Effector memory CD8-positive, alpha-beta T cell (primary cell): ENCODE measurements around the gene PTGR3.
A peak's percentile ranks its signal among the peaks of the same experiment; 100 is the strongest.

ENCODE experiments used
- ATAC-seq: fragments of 150-1000 bp; cut with Tn5 transposase; replicated peaks from 2 replicates; pipeline ENCODE4 v1.10.0; 2021; ENCODE audit warnings: mild to moderate bottlenecking, moderate library complexity
- DNase-seq, 3 experiments: peaks; one replicate each; pipeline ENCODE4 v3.0.0; 2021
- H3K27ac Mint-ChIP-seq, 2 donors: one replicate each; pipeline ENCODE4 v1.8.0; 2022; ENCODE audit warnings: mild to moderate bottlenecking in 2 of 2, mixed read lengths in 2 of 2, moderate library complexity in 2 of 2
- H3K27me3 Mint-ChIP-seq, 2 donors: one replicate each; pipeline ENCODE4 v1.8.0; 2022; ENCODE audit warnings: mixed read lengths in 2 of 2
- H3K36me3 Mint-ChIP-seq: one replicate; pipeline ENCODE4 v1.8.0; 2022; ENCODE audit warnings: mild to moderate bottlenecking, moderate library complexity, mixed read lengths; ENCODE audit not compliant: insufficient read depth
- H3K4me1 Mint-ChIP-seq, 2 donors: one replicate each; pipeline ENCODE4 v1.8.0; 2022; ENCODE audit warnings: low read depth in 2 of 2, mixed read lengths in 2 of 2
- H3K4me3 Mint-ChIP-seq, 2 donors: one replicate each; pipeline ENCODE4 v1.8.0; 2022; ENCODE audit warnings: mild to moderate bottlenecking in 2 of 2, mixed read lengths in 2 of 2, moderate library complexity in 2 of 2
- H3K9me3 Mint-ChIP-seq, 2 donors: one replicate each; pipeline ENCODE4 v1.8.0; 2022; ENCODE audit warnings: mixed read lengths in 2 of 2

Gene PTGR3

DNA sequence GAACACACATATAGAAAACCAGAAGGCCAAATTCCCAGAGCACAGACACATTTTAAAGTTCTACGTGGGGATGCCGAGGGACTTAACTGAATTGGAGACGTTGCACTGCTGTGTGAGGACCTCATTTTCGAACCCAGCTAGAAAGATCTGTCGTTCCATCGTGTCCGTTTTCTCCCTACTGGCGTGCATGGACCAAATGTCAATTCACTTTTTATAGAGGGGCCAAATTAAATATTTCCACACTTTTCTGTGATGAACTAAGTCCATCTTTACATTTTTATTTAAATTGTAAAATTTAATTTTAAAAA is 966 bp upstream of the PTGR3 start:
- ATAC-seq (no peak), DNase-seq (no peak)
- Mint-ChIP-seq H3K27ac (peak overlapping the region; percentile 98 to 99), H3K4me3 (peak overlapping the region; percentile 100), H3K27me3 (no peaks in the 10 kb centered on the region), H3K9me3 (no peaks in the 10 kb centered on the region), H3K36me3 (peaks cover 33% of the 10 kb centered on the region), H3K4me1 (peaks cover 48 to 71% of the 10 kb centered on the region in 2 donors)

- Mint-ChIP-seq H3K27ac (peak overlapping the region; percentile 98 to 99), H3K4me1 (peaks cover 43 to 63% of the 10 kb centered on the region in 2 donors)
Measured at GRCh38 chr18:75208836-75209128, 157 bp downstream of the PTGR3 start.

GRCh38 chr18:75208155-75208835 is 644 bp downstream of the PTGR3 start:
- peak overlapping the region; percentile 92 to 99 for H3K27ac Mint-ChIP-seq
- DNase-seq: peak in 2 of 3 experiments; percentile 23 to 29
- no peaks in the 10 kb centered on the region for H3K27me3 Mint-ChIP-seq
- H3K4me1 Mint-ChIP-seq: peaks cover 43 to 62% of the 10 kb centered on the region in 2 donors
- no peaks in the 10 kb centered on the region for H3K9me3 Mint-ChIP-seq
- H3K36me3 Mint-ChIP-seq: peaks cover 35% of the 10 kb centered on the region
- peak overlapping the region; percentile 99 to 100 for H3K4me3 Mint-ChIP-seq
- ATAC-seq: peak; percentile 5

More at GRCh38 chr18:75208836-75209128, 157 bp downstream of the PTGR3 start:
- ATAC-seq (no peak), DNase-seq (no peak)
- no peaks in the 10 kb centered on the region for H3K9me3 Mint-ChIP-seq
- H3K27me3 Mint-ChIP-seq: no peaks in the 10 kb centered on the region
- peak overlapping the region; percentile 100 for H3K4me3 Mint-ChIP-seq
- peaks cover 35% of the 10 kb centered on the region for H3K36me3 Mint-ChIP-seq

DNA sequence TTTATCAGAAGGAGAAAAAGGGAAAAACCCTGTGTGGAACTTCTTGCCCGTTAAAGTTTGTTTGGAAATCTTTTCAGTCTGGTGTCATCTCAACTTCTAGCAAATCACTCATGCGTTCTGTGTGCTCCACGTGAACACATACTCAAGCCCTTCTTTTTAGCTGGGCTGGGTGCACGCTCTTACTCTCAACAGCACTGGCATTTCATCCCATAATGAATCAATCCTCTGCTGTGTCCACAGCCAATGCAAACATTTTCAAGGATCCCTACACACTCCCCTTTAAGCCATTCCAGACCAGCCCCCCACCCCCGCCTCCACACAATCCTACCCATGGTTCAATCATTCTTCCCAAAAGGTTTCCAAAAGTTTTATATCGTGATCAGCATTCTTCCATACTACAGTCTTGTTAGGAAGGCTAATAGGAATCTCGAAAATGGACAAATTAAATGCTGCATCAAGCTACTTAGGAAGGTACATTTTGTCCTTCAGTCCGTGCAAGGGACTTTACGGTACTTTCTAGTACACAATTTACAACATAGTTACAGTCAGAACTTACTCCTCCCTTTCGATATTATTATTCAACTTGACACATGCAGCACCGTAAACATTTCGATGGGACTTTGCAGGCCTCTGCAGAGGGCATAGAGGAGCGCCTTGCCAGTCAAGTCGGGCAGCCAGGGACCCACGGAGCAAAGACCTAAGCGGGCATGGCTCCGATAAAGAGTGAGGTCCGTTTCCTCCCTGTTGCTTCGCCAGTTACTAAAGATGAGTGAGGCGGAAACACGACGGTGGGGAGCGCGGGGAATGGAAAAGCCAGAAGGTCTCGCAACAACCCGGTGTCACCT is 1.4 kb downstream of the PTGR3 start:
- peak overlapping the region; percentile 99 to 100 for H3K4me3 Mint-ChIP-seq
- H3K9me3 Mint-ChIP-seq: no peaks in the 10 kb centered on the region
- no peak for ATAC-seq
- peaks cover 35% of the 10 kb centered on the region for H3K36me3 Mint-ChIP-seq
- peak overlapping the region; percentile 92 to 99 for H3K27ac Mint-ChIP-seq
- DNase-seq: no peak
- no peaks in the 10 kb centered on the region for H3K27me3 Mint-ChIP-seq
- H3K4me1 Mint-ChIP-seq: peaks cover 35 to 62% of the 10 kb centered on the region in 2 donors

DNA sequence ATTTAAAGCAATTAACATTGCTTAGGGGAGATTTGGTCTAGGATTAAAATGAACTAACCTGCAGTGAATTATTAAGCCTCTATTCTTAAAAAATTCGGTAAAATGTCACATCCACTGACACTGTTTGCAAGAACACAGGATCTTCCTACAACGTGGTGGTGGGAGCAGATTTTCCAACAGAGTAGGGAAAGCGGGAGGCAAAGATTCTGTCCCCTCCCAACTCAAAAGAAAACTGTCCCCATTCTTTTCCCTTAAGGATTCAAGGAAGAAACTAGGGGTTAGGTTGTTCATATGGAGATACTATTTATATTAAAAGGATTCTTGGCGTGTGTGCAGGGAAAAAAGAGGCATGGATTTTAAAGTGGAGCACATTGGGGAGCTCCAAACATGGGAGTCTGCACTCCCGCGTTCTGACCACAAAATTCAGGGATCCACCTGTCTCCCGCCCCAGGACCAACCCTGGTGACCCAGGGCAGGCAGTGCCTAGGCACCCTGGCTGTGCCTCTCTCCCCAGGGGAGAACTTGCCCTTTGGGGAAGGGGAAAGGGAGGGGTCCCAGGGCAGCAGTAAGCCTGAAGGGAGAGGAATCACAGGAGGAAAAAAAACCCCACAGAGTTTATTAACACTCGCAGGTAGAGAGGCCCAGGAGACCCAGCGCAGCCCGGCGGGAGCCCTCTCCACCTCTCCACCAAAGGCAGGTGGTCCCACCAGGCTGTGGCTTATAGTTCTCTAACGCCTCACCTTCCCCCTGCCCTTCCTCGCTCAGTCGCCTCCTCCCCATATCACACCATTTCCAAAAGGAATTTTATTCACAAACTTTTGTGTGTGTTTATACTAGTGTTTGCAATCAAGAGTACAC is 2.3 kb downstream of the PTGR3 start:
- ATAC-seq: no peak
- H3K27me3 Mint-ChIP-seq: no peaks in the 10 kb centered on the region

GRCh38 chr18:75205514-75206132 is 3.3 kb downstream of the PTGR3 start:
- Mint-ChIP-seq H3K4me3 (peak overlapping the region; percentile 99 to 100), H3K27ac (peak overlapping the region in 1 of 2 donors; percentile 83), H3K27me3 (no peaks in the 10 kb centered on the region), H3K4me1 (peaks cover 32 to 56% of the 10 kb centered on the region in 2 donors), H3K36me3 (peaks cover 40% of the 10 kb centered on the region), H3K9me3 (no peaks in the 10 kb centered on the region)
- ATAC-seq (no peak), DNase-seq (no peak)

More for the DNA sequence above, 2.3 kb downstream of the PTGR3 start:
- peak overlapping the region; percentile 92 to 99 for H3K27ac Mint-ChIP-seq
- no peaks in the 10 kb centered on the region for H3K9me3 Mint-ChIP-seq
- H3K36me3 Mint-ChIP-seq: peaks cover 37% of the 10 kb centered on the region
- H3K4me1 Mint-ChIP-seq: peaks cover 33 to 61% of the 10 kb centered on the region in 2 donors
- peak overlapping the region; percentile 99 to 100 for H3K4me3 Mint-ChIP-seq
- no peak for DNase-seq

- H3K4me1 Mint-ChIP-seq: peaks cover 30 to 52% of the 10 kb centered on the region in 2 donors
- H3K36me3 Mint-ChIP-seq: peaks cover 35% of the 10 kb centered on the region
- ATAC-seq (no peak), DNase-seq (no peak)
- H3K4me3 Mint-ChIP-seq: peak overlapping the region; percentile 99 to 100
- no peaks in the 10 kb centered on the region for H3K27me3 Mint-ChIP-seq
- H3K9me3 Mint-ChIP-seq: no peaks in the 10 kb centered on the region
- peak overlapping the region in 1 of 2 donors; percentile 41 for H3K27ac Mint-ChIP-seq
Measured at GRCh38 chr18:75204732-75205513, 4.0 kb downstream of the PTGR3 start.

GRCh38 chr18:75204269-75204731 is 4.6 kb downstream of the PTGR3 start:
- Mint-ChIP-seq H3K9me3 (no peaks in the 10 kb centered on the region), H3K4me3 (peak overlapping the region in 1 of 2 donors; percentile 100), H3K27ac (no peak overlapping the region), H3K36me3 (peaks cover 32% of the 10 kb centered on the region), H3K27me3 (no peaks in the 10 kb centered on the region), H3K4me1 (peaks cover 35 to 54% of the 10 kb centered on the region in 2 donors)
- no peak for ATAC-seq
- no peak for DNase-seq

GRCh38 chr18:75203416-75204268 is 5.3 kb downstream of the PTGR3 start:
- Mint-ChIP-seq H3K4me1 (peaks cover 35 to 54% of the 10 kb centered on the region in 2 donors), H3K27me3 (no peaks in the 10 kb centered on the region), H3K36me3 (peaks cover 28% of the 10 kb centered on the region), H3K27ac (no peak overlapping the region), H3K9me3 (no peaks in the 10 kb centered on the region), H3K4me3 (peak overlapping the region in 1 of 2 donors; percentile 42)
- ATAC-seq: no peak
- no peak for DNase-seq

GRCh38 chr18:75202696-75203365 is 6.1 kb downstream of the PTGR3 start:
- Mint-ChIP-seq H3K9me3 (no peaks in the 10 kb centered on the region), H3K4me3 (no peak overlapping the region), H3K27me3 (no peaks in the 10 kb centered on the region), H3K4me1 (peaks cover 33 to 55% of the 10 kb centered on the region in 2 donors), H3K36me3 (peaks cover 21% of the 10 kb centered on the region), H3K27ac (no peak overlapping the region)
- DNase-seq (no peak), ATAC-seq (no peak)
